K562 (cell line): ENCODE measurements around the gene ZNF774. TPM values are rescaled to one million over a fixed set of nuclear protein-coding genes. Genes with fewer than 3 reads are reported as not detected.
A peak's percentile ranks its signal among the peaks of the same experiment; 100 is the strongest.

Experiments used
- ATAC-seq: fragments of 200-7000 bp; cut with Tn5 transposase; 3 replicates; pipeline ENCODE4 v1.9.1; 2020; ENCODE audit warnings: moderate library complexity
- BruUV-seq: library from RNA; stranded (reverse); fragments of 400-500 nt; replicated peaks from 2 replicates; lab custom pipeline; 2021; lab: Mats Ljungman, UMichigan
- CTCF ChIA-PET: fragments of 300-600 bp; formaldehyde crosslinking; extraction: SDS; loops from one replicate; lab custom pipeline; 2021; ENCODE audit warnings: low intra/inter-chr PET ratio; lab: Yijun Ruan, JAX
- POLR2A ChIA-PET: fragments of 300-600, 350-650 bp; sonication (Branson Sonifier 250); formaldehyde crosslinking; extraction: SDS; loops from one replicate; lab custom pipeline; 2021; ENCODE audit warnings: antibody characterized with exemption, inconsistent platforms; lab: Yijun Ruan, JAX
- DNase-seq, 4 experiments: peaks; one replicate each; pipeline versions ENCODE4 v3.0.0 to v3.0.0-alpha.2; 2011 to 2018; ENCODE audit warnings: low spot score in 3 of 4, mixed read lengths in 3 of 4; ENCODE audit errors: extremely low read depth in 1 of 4
- FAIRE-seq: peaks from 2 replicates; lab custom pipeline; 2011; peaks lifted over from hg19 to GRCh38; lab: Jason Lieb, UNC
- H2AFZ ChIP-seq: 2 replicates; pipeline ENCODE4 v1.6.0; 2011; ENCODE audit warnings: low read depth, low read length, control low read depth, inconsistent platforms
- H3K27ac ChIP-seq: fragments of 200-600 bp; 3 replicates; pipeline ENCODE4 v1.8.0; 2011; ENCODE audit warnings: low read depth, mild to moderate bottlenecking, control low read depth, inconsistent platforms, low read length, moderate library complexity, mixed read lengths; ENCODE audit errors: extremely low read depth
- H3K27me3 ChIP-seq, 2 experiments: fragments of 300-600 bp in 1 of 2; 2 replicates in 1 of 2; 3 replicates in 1 of 2; pipeline versions ENCODE4 v1.6.0 to v1.8.0; 2011; ENCODE audit warnings: inconsistent platforms in 2 of 2, low read length in 2 of 2, mild to moderate bottlenecking in 1 of 2, mixed read lengths in 1 of 2, moderate library complexity in 1 of 2; ENCODE audit not compliant: control insufficient read depth in 2 of 2, insufficient read depth in 2 of 2
- H3K36me3 ChIP-seq: fragments of 300-600 bp; 3 replicates; pipeline ENCODE4 v1.8.0; 2011; ENCODE audit warnings: mild to moderate bottlenecking, low read length, inconsistent platforms; ENCODE audit not compliant: control insufficient read depth, insufficient read depth
- H3K4me1 ChIP-seq, 2 experiments: fragments of 200-600 bp in 1 of 2; replicated peaks in 1 of 2; 2 replicates in 1 of 2; 3 replicates in 1 of 2; pipeline versions ENCODE4 v1.5.1 to v1.8.0; 2011; ENCODE audit warnings: inconsistent platforms in 2 of 2, low read length in 2 of 2, mild to moderate bottlenecking in 1 of 2, mixed read lengths in 1 of 2, moderate library complexity in 1 of 2; ENCODE audit not compliant: control insufficient read depth in 2 of 2, insufficient read depth in 2 of 2
- H3K4me2 ChIP-seq: 2 replicates; pipeline ENCODE4 v1.6.1; 2011; ENCODE audit warnings: low read length, control low read depth, inconsistent platforms, mixed read lengths; ENCODE audit not compliant: insufficient read depth
- H3K4me3 ChIP-seq: fragments of 200-600 bp; sonication (generic), shearing (Covaris generic); 2 replicates; pipeline ENCODE4 v1.5.1; 2016; ENCODE audit warnings: control low read depth, inconsistent platforms
- H3K79me2 ChIP-seq: fragments of 200-600 bp; 3 replicates; pipeline ENCODE4 v1.8.0; 2011; ENCODE audit warnings: low read length, inconsistent platforms; ENCODE audit not compliant: control insufficient read depth, insufficient read depth
- H3K9ac ChIP-seq, 2 experiments: 2 replicates each; pipeline versions ENCODE4 v1.6.0 to v1.6.1; 2011; ENCODE audit warnings: low read depth in 2 of 2, low read length in 2 of 2, control low read depth in 1 of 2, inconsistent platforms in 1 of 2, mild to moderate bottlenecking in 1 of 2, mixed read lengths in 1 of 2; ENCODE audit not compliant: insufficient read depth in 1 of 2
- H3K9me1 ChIP-seq: one replicate; pipeline ENCODE4 v1.6.0; 2011; ENCODE audit warnings: inconsistent platforms, mild to moderate bottlenecking, low read length, moderate library complexity; ENCODE audit not compliant: control insufficient read depth, insufficient read depth
- H3K9me3 ChIP-seq: replicated peaks from 2 replicates; pipeline ENCODE4 v1.5.1; 2011; ENCODE audit warnings: low read depth, low read length, inconsistent platforms; ENCODE audit not compliant: control insufficient read depth, insufficient read depth
- H4K20me1 ChIP-seq: replicated peaks from 2 replicates; pipeline ENCODE4 v1.6.1; 2011; ENCODE audit warnings: low read length, inconsistent platforms, mixed read lengths; ENCODE audit not compliant: control insufficient read depth, insufficient read depth
- ATF3 ChIP-seq, 2 experiments: fragments of 450-650 bp in 1 of 2; sonication (generic) in 1 of 2; formaldehyde crosslinking in 1 of 2; IDR thresholded peaks in 1 of 2; conservative IDR thresholded peaks in 1 of 2; 2 replicates each; pipeline versions ENCODE4 v1.6.1 to v1.8.1; 2016 to 2023; ENCODE audit warnings: mild to moderate bottlenecking in 2 of 2, moderate library complexity in 2 of 2, inconsistent platforms in 1 of 2, missing genetic modification reagents in 1 of 2
- FUS ChIP-seq: fragments of 200-400 bp; formaldehyde crosslinking; optimal IDR thresholded peaks from 2 replicates; pipeline ENCODE3; 2017; ENCODE audit warnings: low read depth, low read length
- JUND ChIP-seq, 2 experiments: IDR thresholded peaks; 2 replicates in 1 of 2; 3 replicates in 1 of 2; pipeline ENCODE4 v1.6.1; 2011; ENCODE audit warnings: borderline replicate concordance in 2 of 2, low read depth in 2 of 2, low read length in 2 of 2, improper control_type of control experiment in 1 of 2, missing biosample characterization in 1 of 2, missing genetic modification characterization in 1 of 2, missing genetic modification reagents in 1 of 2
- NR1H2 ChIP-seq: sonication (generic); formaldehyde crosslinking; IDR thresholded peaks from 2 replicates; pipeline ENCODE4 v1.4.0; 2020; ENCODE audit warnings: mild to moderate bottlenecking, missing genetic modification reagents
- PHF21A ChIP-seq: fragments of 450-650 bp; IDR thresholded peaks from 2 replicates; pipeline ENCODE4 v1.6.1; 2017; ENCODE audit warnings: low read depth, borderline replicate concordance
- SNRNP70 ChIP-seq: fragments of 200-400 bp; formaldehyde crosslinking; optimal IDR thresholded peaks from 2 replicates; pipeline ENCODE3; 2017; ENCODE audit warnings: low read depth, low read length
- STAG1 ChIP-seq: sonication (generic); formaldehyde crosslinking; IDR thresholded peaks from 2 replicates; pipeline ENCODE4 v1.5.0; 2020; ENCODE audit warnings: missing genetic modification reagents, borderline replicate concordance
- ZC3H8 ChIP-seq: fragments of 450-650 bp; IDR thresholded peaks from 2 replicates; pipeline ENCODE4 v1.6.1; 2017
- ZKSCAN8 ChIP-seq: fragments of 200-800 bp; sonication (Bioruptor generic); IDR thresholded peaks from 2 replicates; pipeline ENCODE4 v1.6.1; 2016; ENCODE audit warnings: missing genetic modification characterization, missing compliant biosample characterization
- WGBS: fragments of 100-300 bp; shearing (Covaris generic); methylation state at CpG from one replicate; pipeline ENCODE4 v1.1.6; 2016; ENCODE audit warnings: low coverage, mixed read lengths; ENCODE audit not compliant: insufficient coverage; ENCODE audit errors: missing lambda C conversion rate; 5-methylcytosine and 5-hydroxymethylcytosine counted together
- in situ Hi-C: fragments of 300-500 bp; cut with MboI; formaldehyde crosslinking; loops from 4 replicates; pipeline ENCODE4 v1.15.0; 2018; ENCODE audit warnings: inconsistent platforms, mixed read lengths
- intact Hi-C: fragments of 100-400 bp; cut with micrococcal nuclease; formaldehyde crosslinking; loops from 2 replicates; pipeline ENCODE4 v1.14.2; 2022
- polyA plus RNA-seq, 8 experiments: library from polyadenylated mRNA; depleted of rRNA in 4 of 8; stranded (reverse) in 5 of 8; unstranded in 3 of 8; fragments of >200 nt; fragmentation: Nextera tagmentation in 2 of 8; fragmentation: Illumina TruSeq in 1 of 8; extraction: Ambion mirVana in 2 of 8; extraction: Trizol in 1 of 8; gene quantifications; 2 replicates each; pipeline versions ENCODE4 v1.2.1 to v1.2.3, GENCODE V29; 2011 to 2014; ENCODE audit warnings: inconsistent platforms in 1 of 8, missing spikeins in 1 of 8
- total RNA-seq, 7 experiments: library from RNA; depleted of rRNA in 6 of 7; stranded (reverse); fragments of >200 nt in 6 of 7; fragmentation: Illumina TruSeq in 2 of 7; extraction: Trizol in 2 of 7; gene quantifications; 2 replicates each; pipeline versions ENCODE4 v1.2.1 to v1.2.3, GENCODE V29; 2011 to 2021; ENCODE audit warnings: low replicate concordance in 1 of 7
- TF ChIP-seq, protein P1 (sequence below): sonication (generic); IDR thresholded peaks from 2 replicates; pipeline ENCODE4 v1.6.1; 2016
- TF ChIP-seq, protein P2 (sequence below), 2 experiments: IDR thresholded peaks; 2 replicates each; pipeline ENCODE4 v1.6.1; 2012; ENCODE audit warnings: improper control_type of control experiment in 2 of 2, low read depth in 2 of 2, low read length in 2 of 2, borderline replicate concordance in 1 of 2

The ZNF774 gene
- total and polyA plus RNA-seq, 9 of the 15 experiments (the other 6 are each of a cell fraction or from before 2014, with no cell fraction given), result 0.32 to 2.0 (median 1.2) TPM

DNA sequence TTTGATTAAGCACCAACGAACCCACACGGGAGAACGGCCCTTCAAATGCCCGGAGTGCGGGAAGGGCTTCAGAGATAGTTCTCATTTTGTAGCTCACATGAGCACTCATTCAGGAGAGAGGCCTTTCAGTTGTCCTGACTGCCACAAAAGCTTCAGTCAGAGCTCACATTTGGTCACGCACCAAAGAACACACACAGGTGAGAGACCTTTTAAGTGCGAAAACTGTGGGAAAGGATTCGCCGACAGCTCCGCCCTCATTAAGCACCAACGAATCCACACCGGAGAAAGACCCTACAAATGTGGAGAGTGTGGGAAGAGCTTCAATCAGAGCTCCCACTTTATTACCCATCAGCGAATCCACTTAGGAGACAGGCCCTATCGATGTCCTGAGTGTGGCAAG is 8.7 kb downstream of the ZNF774 start:
- TF ChIP-seq SNRNP70, result no peak
- TF ChIP-seq STAG1 (CRISPR knock-in tag), result no peak
- TF ChIP-seq ZKSCAN8 (CRISPR knock-in tag), result no peak
- no peak for TF ChIP-seq ZC3H8
- no peak for TF ChIP-seq FUS
- no peak for TF ChIP-seq NR1H2
- no peak for TF ChIP-seq PHF21A
- Histone ChIP-seq H3K4me1 (peaks cover 0 to 17% of the 10 kb centered on the region in 2 experiments; a peak in 4 of 5 replicates), H3K4me3 (no peak overlapping the region), H2AFZ (no peak overlapping the region), H3K27ac (no peak overlapping the region), H3K27me3 (no peaks in the 10 kb centered on the region), H3K36me3 (no peaks in the 10 kb centered on the region), H3K9me1 (no peaks in the 10 kb centered on the region), H3K4me2 (no peak overlapping the region), H3K79me2 (no peaks in the 10 kb centered on the region), H3K9me3 (no peaks in the 10 kb centered on the region), H3K9ac (no peak overlapping the region; a peak in 1 of 4 replicates), H4K20me1 (no peaks in the 10 kb centered on the region)
- in situ Hi-C loops (no loop called here), intact Hi-C loops (loop anchor here (5.0 kb wide), 1 partner anchor 42 kb away; no protein-coding TSS in a partner anchor)
- BruUV-seq, result no TSS peak
- CTCF ChIA-PET, result no interaction called here
- WGBS, result 87% methylated on average over 14 of the region's 14 CpGs
- no peak for DNase-seq
- FAIRE-seq, result no peak
- no peak for ATAC-seq
- POLR2A ChIA-PET, result interaction anchor here (0.6 to 1.5 kb wide), 5 partner anchors 14 to 556 kb away, joined by 3 to 5 read pairs (median 3); partner anchors contain the start of gene IQGAP1

- no peak overlapping the region for H3K9ac ChIP-seq
- ATAC-seq (peak; percentile 63), FAIRE-seq (peak; percentile 57), DNase-seq (peak in 2 of 4 experiments; percentile 25 to 50)
- no peaks in the 10 kb centered on the region for H3K9me3 ChIP-seq
- no peaks in the 10 kb centered on the region for H3K27me3 ChIP-seq
- CTCF ChIA-PET, result interaction anchor here (1.8 kb wide), 1 partner anchor 120 kb away, joined by 12 read pairs; no protein-coding TSS in a partner anchor
- peak overlapping the region; percentile 87; the same call in 1 of the 2 replicates for H2AFZ ChIP-seq
- in situ Hi-C loops, result no loop called here
- intact Hi-C loops, result loop anchor here (1.0 to 5.0 kb wide), 2 partner anchors 39 to 119 kb away; no protein-coding TSS in a partner anchor
- H3K79me2 ChIP-seq, result no peaks in the 10 kb centered on the region
- no peak overlapping the region for H3K4me3 ChIP-seq
- WGBS, result 4% methylated on average over 2 of the region's 2 CpGs
- peak overlapping the region; percentile 67; the same call in 1 of the 3 replicates for H3K27ac ChIP-seq
- H3K4me2 ChIP-seq, result no peak overlapping the region
- peaks cover 0 to 17% of the 10 kb centered on the region in 2 experiments; a peak in 4 of 5 replicates for H3K4me1 ChIP-seq
- POLR2A ChIA-PET, result interaction anchor here (1.5 to 2.0 kb wide), 2 partner anchors 10 to 14 kb away, joined by 3 to 25 read pairs; partner anchors contain the start of gene ZNF774
- H3K36me3 ChIP-seq, result no peaks in the 10 kb centered on the region
- no peaks in the 10 kb centered on the region for H4K20me1 ChIP-seq
- H3K9me1 ChIP-seq, result no peaks in the 10 kb centered on the region
- no TSS peak for BruUV-seq
- peak; percentile 84 for TF ChIP-seq ATF3 (IDR thresholded peaks at IDR 0.05)
- TF ChIP-seq ATF3 (CRISPR knock-in tag; conservative IDR thresholded peaks at IDR 0.05), result no peak
- TF ChIP-seq, protein P1, sequence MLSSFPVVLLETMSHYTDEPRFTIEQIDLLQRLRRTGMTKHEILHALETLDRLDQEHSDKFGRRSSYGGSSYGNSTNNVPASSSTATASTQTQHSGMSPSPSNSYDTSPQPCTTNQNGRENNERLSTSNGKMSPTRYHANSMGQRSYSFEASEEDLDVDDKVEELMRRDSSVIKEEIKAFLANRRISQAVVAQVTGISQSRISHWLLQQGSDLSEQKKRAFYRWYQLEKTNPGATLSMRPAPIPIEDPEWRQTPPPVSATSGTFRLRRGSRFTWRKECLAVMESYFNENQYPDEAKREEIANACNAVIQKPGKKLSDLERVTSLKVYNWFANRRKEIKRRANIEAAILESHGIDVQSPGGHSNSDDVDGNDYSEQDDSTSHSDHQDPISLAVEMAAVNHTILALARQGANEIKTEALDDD, result peak; percentile 19; the same call in 1 of the 2 replicates
- TF ChIP-seq, protein P2, sequence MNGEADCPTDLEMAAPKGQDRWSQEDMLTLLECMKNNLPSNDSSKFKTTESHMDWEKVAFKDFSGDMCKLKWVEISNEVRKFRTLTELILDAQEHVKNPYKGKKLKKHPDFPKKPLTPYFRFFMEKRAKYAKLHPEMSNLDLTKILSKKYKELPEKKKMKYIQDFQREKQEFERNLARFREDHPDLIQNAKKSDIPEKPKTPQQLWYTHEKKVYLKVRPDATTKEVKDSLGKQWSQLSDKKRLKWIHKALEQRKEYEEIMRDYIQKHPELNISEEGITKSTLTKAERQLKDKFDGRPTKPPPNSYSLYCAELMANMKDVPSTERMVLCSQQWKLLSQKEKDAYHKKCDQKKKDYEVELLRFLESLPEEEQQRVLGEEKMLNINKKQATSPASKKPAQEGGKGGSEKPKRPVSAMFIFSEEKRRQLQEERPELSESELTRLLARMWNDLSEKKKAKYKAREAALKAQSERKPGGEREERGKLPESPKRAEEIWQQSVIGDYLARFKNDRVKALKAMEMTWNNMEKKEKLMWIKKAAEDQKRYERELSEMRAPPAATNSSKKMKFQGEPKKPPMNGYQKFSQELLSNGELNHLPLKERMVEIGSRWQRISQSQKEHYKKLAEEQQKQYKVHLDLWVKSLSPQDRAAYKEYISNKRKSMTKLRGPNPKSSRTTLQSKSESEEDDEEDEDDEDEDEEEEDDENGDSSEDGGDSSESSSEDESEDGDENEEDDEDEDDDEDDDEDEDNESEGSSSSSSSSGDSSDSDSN (IDR thresholded peaks at IDR 0.05; ENCODE audit: borderline replicate concordance in 1 of 2, low read depth in 2 of 2, low read length in 2 of 2), result no peak
- TF ChIP-seq JUND (IDR thresholded peaks at IDR 0.05; ENCODE audit: borderline replicate concordance, low read depth, low read length), result peak; percentile 64
- TF ChIP-seq JUND (tag; IDR thresholded peaks at IDR 0.05; ENCODE audit: borderline replicate concordance, low read depth, low read length), result peak; percentile 54; the same call in 2 of the 3 replicates
These were observed 10.8 kb downstream of the ZNF774 start for GRCh38 chr15:90362936-90363212.
